Measurements from ENCODE around the gene ATG10.
"Not testable (repeated sequence)": the region's sequence is repeated elsewhere in the genome, so short reads cannot be mapped to it uniquely, and the experiment has no call there.

ATG10 gene

DNA sequence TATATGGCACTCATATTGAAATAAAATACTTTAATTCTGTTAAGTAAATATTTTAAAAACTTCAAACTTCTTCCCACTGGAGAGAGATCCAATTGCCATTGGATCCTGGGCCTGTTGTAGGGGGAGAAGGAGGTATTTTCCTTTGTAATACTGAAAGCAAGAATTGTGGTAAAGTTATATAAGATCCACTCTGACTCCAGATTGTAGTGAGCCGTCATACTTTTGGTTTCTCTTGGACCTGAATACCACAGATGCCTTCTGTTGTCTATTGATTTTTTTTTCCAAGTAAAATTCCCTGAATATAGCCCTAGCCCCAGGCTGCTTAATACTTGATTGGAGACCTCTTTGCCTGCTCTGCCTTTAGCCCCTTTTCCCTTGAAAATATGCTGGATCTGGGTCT, 86.9 kb downstream of the ATG10 start:
- DNase-seq = no peak

DNA sequence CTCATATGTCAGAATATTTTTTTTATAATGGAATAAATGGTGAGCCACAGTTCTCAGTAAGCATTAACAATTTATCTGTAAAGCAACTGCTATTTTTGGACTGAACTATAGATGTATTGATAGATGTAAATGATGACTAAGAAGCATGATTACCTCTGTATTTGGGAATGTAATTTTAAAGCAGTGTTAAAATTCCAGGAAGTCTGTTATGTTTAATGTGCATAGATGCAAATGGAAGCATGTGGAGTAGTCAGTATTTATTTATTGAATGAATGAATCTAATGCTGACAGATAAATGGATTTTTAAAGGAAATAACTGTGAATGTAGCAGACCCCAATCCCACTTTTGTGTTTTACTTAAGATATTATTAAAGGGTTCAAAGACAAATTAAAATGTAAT, 95.0 kb downstream of the ATG10 start:
- no peak for DNase-seq

DNA sequence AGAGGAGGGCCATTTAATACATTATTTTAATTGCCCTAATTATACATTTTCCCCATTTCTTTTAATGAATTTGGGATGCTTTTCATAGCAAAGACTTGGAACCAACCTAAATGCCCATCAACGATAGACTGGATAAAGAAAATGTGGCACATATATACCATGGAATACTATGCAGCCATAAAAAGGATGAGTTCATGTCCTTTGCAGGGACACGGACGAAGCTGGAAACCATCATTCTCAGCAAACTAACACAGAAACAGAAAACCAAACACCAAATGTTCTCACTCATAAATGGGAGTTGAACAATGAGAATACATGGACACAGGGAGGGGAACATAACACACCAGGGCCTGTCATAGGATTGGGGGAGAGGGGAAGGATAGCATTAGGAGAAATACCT, 96.2 kb downstream of the ATG10 start:
- not testable (repeated sequence) for DNase-seq

DNA sequence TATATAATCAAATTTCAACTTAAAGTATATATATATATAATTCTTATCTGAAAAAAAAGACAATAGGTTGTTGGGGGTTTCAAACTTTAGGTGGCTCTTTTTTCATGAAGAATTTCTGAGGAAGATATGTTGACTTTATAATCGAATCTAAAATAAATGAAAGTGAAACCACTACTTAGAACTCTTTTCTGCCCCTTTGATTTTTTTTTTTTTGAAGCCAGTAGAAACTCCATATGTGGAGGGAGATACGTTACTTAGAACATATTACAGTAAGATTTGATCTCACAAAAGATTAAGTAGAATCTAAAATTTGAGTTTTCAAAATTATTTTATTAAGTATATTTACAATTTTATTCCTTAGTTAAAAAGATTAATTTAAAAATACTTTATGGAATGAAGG, 96.9 kb downstream of the ATG10 start:
- DNase-seq = no peak

DNA sequence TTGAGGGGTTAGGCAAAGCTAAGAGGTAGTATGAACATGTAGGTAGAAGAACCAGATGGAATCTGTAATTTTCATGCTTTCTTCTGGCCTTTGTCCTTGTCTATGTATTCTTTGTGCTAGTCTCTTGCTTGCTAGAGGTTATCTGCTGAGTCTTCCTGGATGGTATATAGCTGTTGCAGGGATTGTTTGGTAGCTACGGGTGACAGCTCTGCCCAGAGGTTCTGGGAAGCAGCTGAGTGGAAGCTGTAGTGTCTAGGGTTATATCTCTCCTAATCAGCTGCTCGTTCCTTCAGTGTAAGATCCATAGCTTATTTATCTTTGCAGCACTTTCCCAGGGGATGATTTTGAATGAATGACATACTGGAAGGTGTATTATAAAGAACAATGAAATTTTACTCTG, 100.3 kb downstream of the ATG10 start:
- DNase-seq = no peak

DNA sequence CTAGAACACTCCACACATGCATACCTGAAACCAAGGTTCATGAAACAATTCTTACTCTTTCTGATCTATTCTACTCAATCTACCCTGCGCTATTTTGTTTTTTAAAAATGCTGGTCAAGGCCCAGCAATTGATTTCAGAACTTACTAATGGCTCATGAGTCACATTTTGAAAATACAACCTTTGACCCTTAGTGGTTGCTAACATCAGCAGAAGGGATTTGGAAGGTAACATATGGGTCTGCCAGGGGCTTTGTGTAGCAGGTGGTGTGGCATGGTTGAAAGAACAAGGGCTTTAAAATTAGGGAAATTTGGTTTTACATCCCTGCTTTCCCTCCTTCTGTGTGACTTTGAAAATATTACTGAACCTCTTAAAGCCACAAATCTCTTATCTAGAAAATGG, 101.4 kb downstream of the ATG10 start:
- no peak for DNase-seq

DNA sequence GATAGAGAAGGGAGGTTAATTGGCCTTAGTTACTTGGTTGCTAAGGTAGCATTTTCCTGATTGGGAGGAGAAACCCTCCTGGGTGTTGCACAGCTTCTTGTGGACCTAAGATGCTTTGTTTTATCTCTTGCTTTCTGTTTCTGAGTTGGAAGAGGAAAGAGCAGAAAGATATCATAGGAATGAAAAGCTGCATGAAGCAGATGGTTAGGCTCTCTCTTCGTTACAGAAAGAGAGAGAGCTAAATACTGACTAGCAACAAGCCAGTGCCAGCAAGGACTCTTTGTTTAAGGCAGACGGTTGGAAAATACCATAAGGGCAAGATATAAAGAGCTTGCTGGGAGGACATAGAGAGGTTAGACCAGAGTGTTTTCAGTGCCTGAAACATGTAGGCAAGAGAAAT, 103.1 kb downstream of the ATG10 start:
- no peak for DNase-seq

DNA sequence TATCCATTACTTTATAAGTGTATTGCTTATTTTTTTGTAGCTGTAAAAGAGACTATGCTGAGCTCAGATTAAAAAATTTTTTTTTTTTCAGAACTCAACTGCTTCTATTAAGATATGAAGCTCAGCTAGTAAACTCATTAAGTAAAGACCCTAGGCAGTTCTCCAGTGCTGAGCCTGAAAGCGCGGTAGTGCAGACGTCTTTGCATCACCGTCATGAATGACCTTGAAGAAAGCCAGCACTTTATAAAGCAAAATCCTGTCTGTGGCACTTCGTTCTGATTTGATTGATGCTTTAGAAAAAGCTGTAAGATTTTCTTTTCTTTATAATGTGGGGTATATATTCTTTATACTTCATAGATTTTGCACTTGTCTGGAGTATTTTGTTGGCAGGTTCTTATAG, 105.7 kb downstream of the ATG10 start:
- DNase-seq = no peak

DNA sequence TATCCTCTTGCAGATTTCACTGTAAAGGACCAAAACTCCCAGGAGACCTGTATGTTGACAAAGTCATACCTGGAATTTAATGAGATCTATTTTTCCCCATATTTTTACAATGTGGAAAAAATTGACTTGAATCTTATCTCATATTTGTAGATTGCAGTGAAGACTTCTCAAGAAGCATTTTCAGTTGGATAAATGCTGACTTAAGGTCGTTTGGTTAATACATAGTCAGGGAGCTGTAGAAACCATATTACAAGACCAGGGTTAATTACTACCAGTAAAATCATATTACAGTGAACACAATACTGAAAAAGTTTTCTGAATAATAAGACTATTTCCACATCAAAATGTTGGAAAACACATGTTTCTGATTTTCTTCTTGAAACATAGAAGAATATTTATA, 119.8 kb downstream of the ATG10 start:
- DNase-seq = no peak

DNA sequence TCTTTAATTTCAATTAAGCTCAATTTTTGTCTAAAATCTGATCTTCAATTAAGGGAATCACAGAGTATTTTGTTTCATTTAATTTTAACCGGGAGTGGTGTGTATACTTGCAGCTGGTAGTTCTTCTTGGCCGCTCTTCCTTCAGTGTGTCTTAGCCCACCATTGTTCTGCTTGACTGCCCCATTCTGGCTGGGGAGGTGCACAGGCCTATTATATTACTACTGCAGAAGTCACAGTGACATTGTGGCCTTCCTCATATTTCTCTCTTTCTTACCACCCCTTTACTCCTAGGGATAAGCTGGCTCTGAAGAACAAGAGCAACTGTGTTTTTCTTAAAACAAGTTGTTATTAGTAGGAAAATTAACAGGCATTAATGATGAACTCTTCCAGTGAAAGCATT, 123.7 kb downstream of the ATG10 start:
- no peak for DNase-seq

DNA sequence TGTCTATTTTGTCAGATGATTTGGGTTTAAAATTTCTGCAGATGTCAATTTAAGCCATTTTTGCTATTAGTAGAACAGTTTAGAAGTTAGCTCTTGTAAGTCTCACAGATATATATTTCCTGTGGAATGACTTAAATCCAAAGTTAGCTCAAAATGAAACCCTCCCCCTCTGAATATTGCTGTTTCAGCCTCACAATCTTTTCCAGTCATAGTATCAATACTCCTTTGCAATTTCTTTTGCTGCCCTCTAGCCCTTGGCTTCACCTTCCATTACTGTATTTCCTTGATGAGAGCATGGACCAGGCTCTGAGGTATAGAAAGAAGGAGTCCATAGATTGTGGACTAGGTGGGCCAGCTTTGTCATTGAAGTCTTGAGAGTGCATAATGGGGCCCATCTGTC, 124.4 kb downstream of the ATG10 start:
- DNase-seq = no peak

DNA sequence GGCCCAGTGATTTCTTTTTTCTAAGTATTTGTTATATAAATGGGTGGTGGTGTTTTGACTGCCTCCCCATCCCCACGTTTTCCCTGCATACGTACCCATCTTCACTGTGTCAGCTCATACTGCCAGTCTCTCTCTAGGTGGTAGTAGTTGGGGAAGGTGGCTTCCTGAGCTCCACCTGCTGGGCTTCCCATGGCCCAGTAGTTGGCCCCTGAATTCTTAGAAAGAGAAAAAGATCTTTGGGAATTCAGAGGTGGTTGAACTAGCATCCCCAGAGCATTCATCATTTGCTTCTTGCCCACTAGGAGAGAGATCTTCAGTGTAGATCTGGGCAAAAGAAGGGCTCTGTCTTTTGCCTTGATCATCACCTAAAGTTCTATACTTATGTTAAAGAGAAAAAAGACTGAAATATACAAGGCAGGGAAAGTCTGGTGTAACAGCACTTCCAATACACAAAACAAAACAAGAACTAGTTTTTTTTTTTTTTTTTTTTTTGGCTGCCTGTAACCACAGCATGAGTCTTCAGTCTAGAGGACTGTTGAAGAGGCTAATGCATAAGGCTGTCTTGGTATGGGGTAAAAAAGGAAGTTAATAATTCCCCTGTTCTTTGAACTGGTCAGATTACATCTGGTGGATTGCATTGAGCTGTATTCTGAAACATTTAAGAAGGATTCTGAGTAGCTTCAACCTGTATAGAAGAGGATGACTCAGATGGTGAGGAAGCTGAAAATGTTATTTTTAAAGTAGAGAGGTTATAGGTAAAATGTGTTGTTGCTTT, 128.7 kb downstream of the ATG10 start:
- DNase-seq = no peak

DNA sequence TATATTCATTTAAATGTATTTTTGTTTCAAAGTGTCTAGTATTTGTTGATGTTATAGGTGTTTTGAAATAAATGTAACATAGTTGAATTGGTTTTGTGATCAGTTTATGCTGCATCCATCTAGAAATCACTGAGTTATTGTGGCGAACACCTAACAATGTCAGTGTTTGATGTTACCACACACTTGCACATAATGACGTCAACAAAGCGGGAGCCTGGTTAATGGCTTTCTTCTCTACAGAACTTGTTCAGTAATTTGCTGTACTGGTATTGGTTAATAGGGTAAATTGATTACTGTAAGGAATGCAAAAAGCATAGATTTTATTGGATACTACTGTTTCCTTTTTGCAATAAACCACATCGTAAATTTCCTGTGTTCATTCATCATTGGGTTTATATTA, 133.0 kb downstream of the ATG10 start:
- no peak for DNase-seq

DNA sequence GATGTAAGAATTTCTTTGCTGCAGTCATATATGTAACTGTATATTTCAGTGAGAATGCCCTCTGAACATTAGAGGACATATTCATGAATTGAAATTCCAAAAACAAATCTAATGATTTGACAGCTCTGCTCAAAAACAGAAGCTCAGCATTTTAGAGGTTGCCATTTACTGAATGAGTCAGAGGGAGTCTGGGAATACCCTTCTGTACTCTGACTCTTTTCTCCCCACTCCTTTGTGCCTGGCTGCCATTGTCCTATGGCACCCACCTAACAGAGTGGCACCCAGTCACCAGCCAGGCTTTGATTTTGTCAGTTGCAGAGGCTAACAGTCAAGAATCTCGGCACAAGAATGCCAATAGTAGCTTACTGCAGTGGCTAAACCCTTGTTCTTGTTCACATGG, 133.6 kb downstream of the ATG10 start:
- no peak for DNase-seq

DNA sequence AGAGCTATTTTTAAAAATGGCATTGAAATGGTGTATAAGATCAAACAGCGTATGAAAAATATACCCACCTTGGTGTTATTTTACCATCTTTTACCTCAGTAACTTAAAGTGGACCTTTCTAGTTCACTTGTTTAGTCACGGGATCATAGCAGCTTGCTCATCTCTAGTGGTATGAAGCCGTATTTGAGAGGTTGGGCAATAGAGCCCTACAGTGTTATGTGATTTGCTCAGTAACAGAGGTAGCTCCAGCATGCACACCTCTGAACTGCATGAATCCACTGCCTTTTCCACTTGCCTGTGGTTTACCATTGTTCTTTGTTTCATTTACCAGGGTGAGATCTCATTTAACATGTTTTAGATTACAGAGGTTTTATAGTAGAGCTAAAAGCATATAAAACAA, 134.4 kb downstream of the ATG10 start:
- no peak for DNase-seq

DNA sequence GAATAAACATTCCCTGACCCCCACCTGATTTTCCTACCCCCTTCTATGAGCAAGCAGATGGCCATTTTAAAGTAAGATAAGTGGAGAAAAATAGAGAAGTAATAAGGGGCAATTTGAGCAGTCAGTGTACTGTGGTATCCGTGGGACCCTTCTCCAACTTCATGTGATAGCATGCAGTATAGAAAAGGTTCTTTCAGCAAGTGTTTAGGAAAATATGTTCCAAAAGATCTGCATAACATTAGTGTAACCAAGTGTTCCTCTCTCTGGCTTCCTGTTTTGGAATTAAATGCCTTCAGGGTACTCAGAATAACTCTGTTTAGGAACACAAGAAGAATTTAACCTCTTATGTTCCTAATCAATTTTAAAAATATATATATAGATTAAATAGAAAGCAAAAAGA, 134.9 kb downstream of the ATG10 start:
- DNase-seq = no peak

DNA sequence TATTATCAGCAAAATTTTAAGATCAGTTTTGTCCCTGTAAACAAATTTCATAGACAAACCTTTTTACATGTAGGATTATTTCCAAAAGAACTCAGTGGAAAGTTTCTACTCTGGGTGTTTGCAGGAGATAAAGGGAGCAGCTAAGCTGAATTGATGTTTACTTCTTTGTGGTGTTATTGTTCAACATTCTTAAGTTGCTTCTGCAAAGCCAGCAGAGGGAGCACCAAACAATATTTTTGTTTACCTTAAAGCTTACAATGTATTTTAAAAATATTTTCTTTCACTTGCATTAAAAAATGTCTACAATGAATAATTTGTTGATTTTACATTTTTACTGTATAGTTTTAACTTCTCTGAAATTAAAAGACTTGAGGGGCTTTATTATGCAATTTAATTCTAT, 135.4 kb downstream of the ATG10 start:
- no peak for DNase-seq

DNA sequence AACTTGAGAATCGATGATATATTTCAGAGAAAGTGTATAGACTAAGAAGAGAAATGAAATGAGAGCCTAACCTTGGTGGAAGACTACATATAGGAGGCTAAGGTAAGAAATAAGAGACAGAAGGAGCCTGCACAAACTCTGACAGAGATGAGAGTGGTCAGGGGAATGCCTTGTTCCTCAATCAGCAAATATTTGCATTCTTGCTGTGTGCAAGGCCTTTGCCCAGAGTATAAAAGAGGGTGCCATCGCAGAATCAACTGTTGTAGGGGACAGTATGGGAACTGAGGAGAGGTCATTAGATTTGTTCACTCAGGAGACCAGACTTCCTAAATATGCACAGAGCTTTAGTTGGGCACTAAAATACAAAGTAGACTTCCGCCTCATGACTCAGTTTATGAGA, 137.2 kb downstream of the ATG10 start:
- no peak for DNase-seq

DNA sequence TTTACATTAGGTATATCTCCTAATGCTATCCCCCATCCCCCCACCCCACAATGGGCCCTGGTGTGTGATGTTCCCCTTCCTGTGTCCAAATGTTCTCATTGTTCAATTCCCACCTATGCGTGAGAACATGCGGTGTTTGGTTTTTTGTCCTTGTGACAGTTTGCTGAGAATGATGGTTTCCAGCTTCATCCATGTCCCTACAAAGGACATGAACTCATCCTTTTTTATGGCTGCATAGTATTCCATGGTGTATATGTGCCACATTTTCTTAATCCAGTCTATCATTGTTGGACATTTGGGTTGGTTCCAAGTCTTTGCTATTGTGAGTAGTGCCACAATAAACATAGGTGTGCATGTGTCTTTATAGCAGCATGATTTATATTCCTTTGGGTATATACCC, 138.1 kb downstream of the ATG10 start:
- not testable (repeated sequence) for DNase-seq

DNA sequence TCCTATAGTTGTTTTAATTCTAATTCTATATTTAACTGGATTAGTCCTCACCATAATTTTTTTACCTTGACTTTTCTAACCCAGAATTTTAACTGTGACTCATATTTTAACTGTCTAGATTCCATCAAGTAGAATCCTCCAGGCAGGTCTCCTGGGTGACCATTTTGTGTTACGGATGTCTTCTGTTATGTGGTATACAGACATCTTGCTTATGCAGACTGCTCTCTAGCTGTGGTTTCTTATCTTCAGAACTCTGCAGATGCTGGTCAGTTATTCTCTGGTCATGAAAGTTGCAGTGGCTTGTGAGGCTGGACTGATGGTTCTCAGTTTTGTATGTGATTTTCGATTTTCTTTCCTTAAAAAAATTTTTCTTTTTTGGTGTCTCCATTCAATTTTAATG, 139.4 kb downstream of the ATG10 start:
- DNase-seq = no peak

DNA sequence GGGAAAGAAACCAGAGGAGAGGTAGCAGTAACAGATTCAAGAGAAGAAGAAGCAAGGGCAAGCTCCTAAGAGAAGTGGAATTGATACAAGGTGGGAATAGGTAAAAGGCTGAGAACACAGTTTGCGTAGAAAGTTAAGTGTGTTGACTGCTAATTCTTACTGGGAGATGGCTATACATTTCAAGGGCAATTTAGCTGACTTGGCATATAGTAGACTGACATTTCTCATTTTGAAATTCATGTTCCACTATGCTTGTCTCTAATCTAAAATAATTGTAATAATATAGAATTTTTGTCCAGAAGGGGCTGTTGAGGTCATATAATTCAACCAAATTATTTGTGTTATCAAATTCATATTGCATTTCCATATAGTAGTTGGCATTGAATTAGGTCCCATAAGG, 144.0 kb downstream of the ATG10 start:
- no peak for DNase-seq

DNA sequence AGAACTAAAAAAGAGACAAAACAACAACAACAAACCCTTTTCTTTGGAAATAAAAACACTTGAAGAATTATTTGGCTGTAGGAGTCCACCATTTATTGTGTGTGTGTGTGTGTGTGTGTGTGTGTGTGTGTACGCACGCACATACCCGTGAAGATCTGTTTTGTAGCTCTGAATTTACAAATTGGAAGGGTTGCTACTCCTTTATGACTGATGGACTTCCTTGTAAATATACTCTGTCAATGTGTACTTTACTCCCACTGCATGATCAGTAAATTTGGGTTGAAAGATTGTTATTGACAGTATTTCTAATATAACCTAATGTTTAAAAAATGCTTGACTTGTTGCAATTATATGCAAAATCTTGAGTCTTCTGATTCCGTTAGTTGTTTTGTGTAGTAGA, 148.1 kb downstream of the ATG10 start:
- DNase-seq = no peak

DNA sequence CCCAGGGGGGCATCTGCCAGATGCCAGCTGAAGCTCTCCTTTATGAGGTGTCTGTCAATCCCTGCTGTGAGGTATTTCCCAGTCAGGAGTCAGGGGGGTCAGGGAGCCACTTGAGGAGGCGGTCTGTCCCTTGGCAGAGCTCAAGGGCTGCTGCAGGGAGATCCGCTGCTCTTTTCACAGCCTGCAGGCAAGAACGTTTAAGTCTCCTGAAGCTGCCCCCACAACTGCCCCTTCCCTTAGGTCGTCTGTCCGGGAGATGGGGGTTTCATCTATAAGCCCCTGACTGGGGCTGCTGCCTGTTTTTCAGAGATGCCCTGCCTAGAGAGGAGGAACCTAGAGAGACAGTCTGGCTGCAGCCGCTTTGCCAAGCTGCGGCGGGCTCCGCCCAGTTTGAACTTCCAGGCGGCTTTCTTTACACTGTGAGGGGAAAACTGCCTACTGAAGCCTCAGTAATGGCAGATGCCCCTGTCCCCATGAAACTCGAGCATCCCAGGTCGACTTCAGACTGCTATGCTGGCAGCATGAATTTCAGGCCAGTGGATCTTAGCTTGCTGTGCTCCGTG, 158.0 kb downstream of the ATG10 start:
- DNase-seq = no peak

DNA sequence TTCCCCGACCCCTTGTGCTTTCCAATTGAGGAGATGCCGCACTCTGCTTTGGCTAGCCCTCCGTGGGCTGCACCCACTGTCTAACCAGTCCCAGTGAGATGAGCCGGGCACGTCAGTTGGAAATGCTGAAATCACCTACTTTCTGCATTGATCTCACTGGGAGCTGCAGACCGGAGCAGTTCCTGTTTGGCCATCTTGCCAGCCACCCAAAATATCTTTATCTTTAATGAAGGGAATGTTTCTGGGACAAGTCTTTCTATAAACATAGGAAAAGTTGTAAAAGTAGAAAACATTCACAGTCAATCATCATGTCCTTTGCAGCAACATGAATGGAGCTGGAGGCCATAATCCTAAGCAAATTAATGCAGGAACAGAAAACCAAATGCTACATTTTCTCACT, 158.8 kb downstream of the ATG10 start:
- DNase-seq = no peak

DNA sequence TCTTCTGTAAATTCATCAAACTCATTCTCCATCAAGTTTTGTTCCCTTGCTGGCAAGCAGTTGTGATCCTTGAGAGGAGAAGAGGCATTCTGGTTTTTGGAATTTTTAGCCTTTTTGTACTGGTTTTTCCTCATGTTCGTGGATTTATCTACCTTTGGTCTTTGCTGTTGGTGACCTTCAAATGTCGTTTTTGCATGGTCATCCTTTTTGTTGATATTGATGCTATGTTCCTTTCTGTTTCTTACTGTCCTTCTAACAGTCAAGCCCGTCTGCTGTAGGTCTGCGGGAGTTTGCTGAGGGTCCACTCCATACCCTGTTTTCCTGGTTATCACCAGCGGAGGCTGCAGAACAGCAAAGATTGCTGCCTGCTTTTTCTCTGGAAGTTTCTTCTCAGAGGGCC, 165.4 kb downstream of the ATG10 start:
- no peak for DNase-seq
